ENCODE results near the gene KCNH1. TPM values are rescaled to one million over a fixed set of nuclear protein-coding genes. Genes with fewer than 3 reads are reported as not detected.

Gene KCNH1
- polyA plus RNA-seq, 1 of the 3 experiments (the other 2 are of a cell fraction): 0.08 TPM

- no peaks in the 10 kb centered on the region for H3K9me3 ChIP-seq
- no peaks in the 10 kb centered on the region for H3F3A ChIP-seq (replicated peaks; ENCODE audit: insufficient read depth)
- POLR2A ChIA-PET: no interaction called here
- DNase-seq: no peak
- TF ChIP-seq EP300 (IDR thresholded peaks at IDR 0.05; ENCODE audit: borderline replicate concordance in 1 of 2, low read depth in 1 of 2, low read length in 1 of 2) (peak in 1 of 2 experiments; percentile 31; a peak in 1 of 4 replicates), CHD2 (IDR thresholded peaks at IDR 0.05; ENCODE audit: low read length, partially characterized antibody) (no peak), GATA2 (CRISPR knock-in tag; IDR thresholded peaks at IDR 0.05) (peak; percentile 36; the same call in 1 of the 2 replicates), FOXJ3 (CRISPR knock-in tag; IDR thresholded peaks at IDR 0.05) (0 out of 2 replicates have a peak, but pooled peaks have one; percentile 30)
- WGBS (ENCODE audit: low lambda C conversion rate): 14% methylated on average over 1 of the region's 1 CpG
- no peaks in the 10 kb centered on the region for H3K79me2 ChIP-seq (ENCODE audit: insufficient read depth)
- H3K27ac ChIP-seq (ENCODE audit: low read depth in 2 of 2, low read length in 1 of 2): peak overlapping the region in 1 of 2 experiments; percentile 69; a peak in 2 of 4 replicates
- H3K36me3 ChIP-seq (replicated peaks in 1 of 2; ENCODE audit: control insufficient read depth in 1 of 2, insufficient read depth in 2 of 2, low read length in 1 of 2): no peaks in the 10 kb centered on the region
- no peak overlapping the region for H3K4me2 ChIP-seq
- H2AFZ ChIP-seq (ENCODE audit: low read depth): no peak overlapping the region
- H3K9me2 ChIP-seq: no peaks in the 10 kb centered on the region
- no peak overlapping the region for H3K9ac ChIP-seq
- CTCF ChIA-PET: interaction anchor here (0.5 to 1.7 kb wide), 2 partner anchors 9 to 509 kb away, joined by 3 to 8 read pairs; no protein-coding TSS in a partner anchor
- H4K20me1 ChIP-seq (ENCODE audit: insufficient read depth): no peaks in the 10 kb centered on the region
- H3K4me3 ChIP-seq (ENCODE audit: low read depth in 2 of 2, low read length in 1 of 2): no peak overlapping the region
- no peaks in the 10 kb centered on the region for H3K27me3 ChIP-seq (ENCODE audit: insufficient read depth)
- H3K4me1 ChIP-seq (ENCODE audit: control insufficient read depth in 1 of 2, insufficient read depth in 2 of 2, low read depth in 1 of 2, low read length in 1 of 2): peaks cover 0 to 10% of the 10 kb centered on the region in 2 experiments; a peak in 2 of 4 replicates
Measured at GRCh38 chr1:210940081-210940617, 193.8 kb downstream of the KCNH1 start.

GRCh38 chr1:210938416-210938925 lies 195.5 kb downstream of the KCNH1 start:
- TF ChIP-seq CHD2 (IDR thresholded peaks at IDR 0.05; ENCODE audit: low read length, partially characterized antibody) (no peak), REST (IDR thresholded peaks at IDR 0.05; ENCODE audit: low read depth, low read length) (no peak), JUND (IDR thresholded peaks at IDR 0.05) (no peak), MAX (IDR thresholded peaks at IDR 0.05; ENCODE audit: low read depth) (no peak), RFX5 (IDR thresholded peaks at IDR 0.05; ENCODE audit: low read length) (no peak), FOXJ3 (CRISPR knock-in tag; IDR thresholded peaks at IDR 0.05) (no peak), TEAD4 (IDR thresholded peaks at IDR 0.05; ENCODE audit: borderline replicate concordance, insufficient read depth) (no peak), MEF2A (IDR thresholded peaks at IDR 0.05; ENCODE audit: borderline replicate concordance, low read depth) (no peak), SMC3 (IDR thresholded peaks at IDR 0.05; ENCODE audit: low read depth, low read length) (no peak), RAD21 (IDR thresholded peaks at IDR 0.05; ENCODE audit: low read length) (no peak), RCOR1 (IDR thresholded peaks at IDR 0.05; ENCODE audit: low read length) (no peak), FOSL2 (IDR thresholded peaks at IDR 0.05; ENCODE audit: borderline replicate concordance, low read depth) (no peak), RXRA (IDR thresholded peaks at IDR 0.05; ENCODE audit: borderline replicate concordance, low read depth) (no peak), TCF12 (IDR thresholded peaks at IDR 0.05) (no peak), TAF1 (IDR thresholded peaks at IDR 0.05; ENCODE audit: borderline replicate concordance, low read depth, low read length) (no peak), GABPA (IDR thresholded peaks at IDR 0.05; ENCODE audit: low read depth) (no peak), GATA2 (CRISPR knock-in tag; IDR thresholded peaks at IDR 0.05) (no peak), CTCF (IDR thresholded peaks at IDR 0.05) (no peak), PBX3 (IDR thresholded peaks at IDR 0.05) (no peak), ELF1 (IDR thresholded peaks at IDR 0.05) (no peak)
- H3F3A ChIP-seq (replicated peaks; ENCODE audit: insufficient read depth): no peaks in the 10 kb centered on the region
- H3K79me2 ChIP-seq (ENCODE audit: insufficient read depth): no peaks in the 10 kb centered on the region
- H3K27ac ChIP-seq (ENCODE audit: low read depth in 2 of 2, low read length in 1 of 2): no peak overlapping the region
- no peaks in the 10 kb centered on the region for H4K20me1 ChIP-seq (ENCODE audit: insufficient read depth)
- no peak for DNase-seq
- no peak overlapping the region for H2AFZ ChIP-seq (ENCODE audit: low read depth)
- H3K36me3 ChIP-seq (replicated peaks in 1 of 2; ENCODE audit: control insufficient read depth in 1 of 2, insufficient read depth in 2 of 2, low read length in 1 of 2): no peaks in the 10 kb centered on the region
- ChIA-PET CTCF (no interaction called here), POLR2A (no interaction called here)
- H3K4me3 ChIP-seq (ENCODE audit: low read depth in 2 of 2, low read length in 1 of 2): no peak overlapping the region
- H3K4me1 ChIP-seq (ENCODE audit: control insufficient read depth in 1 of 2, insufficient read depth in 2 of 2, low read depth in 1 of 2, low read length in 1 of 2): peaks cover 0 to 6% of the 10 kb centered on the region in 2 experiments; a peak in 2 of 4 replicates
- 43% methylated on average over 3 of the region's 3 CpGs for WGBS (ENCODE audit: low lambda C conversion rate)
- H3K4me2 ChIP-seq: no peak overlapping the region
- no peaks in the 10 kb centered on the region for H3K27me3 ChIP-seq (ENCODE audit: insufficient read depth)
- H3K9me3 ChIP-seq: no peaks in the 10 kb centered on the region
- H3K9ac ChIP-seq: no peak overlapping the region
- H3K9me2 ChIP-seq: no peaks in the 10 kb centered on the region
